Measurements from ENCODE around the gene HAGHL.

GRCh38 chr16:734208-734980, 7.5 kb downstream of the HAGHL start:
- no peak for TF ChIP-seq SIN3A (conservative IDR thresholded peaks at IDR 0.05 in 1 of 2, IDR thresholded peaks at IDR 0.05 in 1 of 2; ENCODE audit: low read depth in 1 of 2, low read length in 2 of 2)
- TF ChIP-seq CTCF (IDR thresholded peaks at IDR 0.05; ENCODE audit: control extremely low read depth in 1 of 3, insufficient read depth in 1 of 3, low read depth in 1 of 3, low read length in 3 of 3) = no peak
- no peak for TF ChIP-seq POLR2A (IDR thresholded peaks at IDR 0.05; ENCODE audit: control extremely low read depth in 1 of 2, low read depth in 2 of 2, low read length in 2 of 2)
- TF ChIP-seq JUN (IDR thresholded peaks at IDR 0.05; ENCODE audit: low read depth, low read length) = no peak
- TF ChIP-seq EGR1 (IDR thresholded peaks at IDR 0.05; ENCODE audit: borderline replicate concordance, low read depth, low read length) = no peak
- no peak for TF ChIP-seq SIX5 (IDR thresholded peaks at IDR 0.05; ENCODE audit: low read depth, low read length)
- no peak for TF ChIP-seq CHD2 (IDR thresholded peaks at IDR 0.05; ENCODE audit: low read length)
- no peak for TF ChIP-seq SP1 (IDR thresholded peaks at IDR 0.05; ENCODE audit: low read depth, low read length)
- no peak for TF ChIP-seq PHF8 (conservative IDR thresholded peaks at IDR 0.05; ENCODE audit: low read depth, low read length)

All from H1 (cell line).